Measurements from ENCODE around the gene DYNC1I1. TPM values are rescaled to one million over a fixed set of nuclear protein-coding genes. Genes with fewer than 3 reads are reported as not detected.

Gene DYNC1I1
- total and polyA plus RNA-seq, 2 of the 4 experiments (the other 2 are of a cell fraction) = under 0.01 to 0.15 TPM

- Histone ChIP-seq H2BK15ac (ENCODE audit: low read depth, low read length) (no peak overlapping the region), H3K56ac (ENCODE audit: extremely low read depth, insufficient read depth, low read length) (no peak overlapping the region), H2AK5ac (ENCODE audit: low read depth, low read length) (no peak overlapping the region), H2AFZ (replicated peaks; ENCODE audit: low read length, poor library complexity) (no peak overlapping the region), H3K4me2 (ENCODE audit: low read depth, low read length) (no peak overlapping the region), H2BK5ac (ENCODE audit: low read depth, low read length, poor library complexity, severe bottlenecking) (no peak overlapping the region), H3K18ac (ENCODE audit: low read depth, low read length) (no peak overlapping the region), H3K23ac (ENCODE audit: low read depth, low read length) (no peak overlapping the region), H2AK9ac (replicated peaks; ENCODE audit: low read depth, low read length, poor library complexity) (no peak overlapping the region), H2BK120ac (ENCODE audit: low read depth, low read length) (no peak overlapping the region), H4K20me1 (ENCODE audit: insufficient read depth, low read length) (no peaks in the 10 kb centered on the region), H4K8ac (ENCODE audit: low read depth in 2 of 2, low read length in 2 of 2) (no peak overlapping the region), H3K4me3 (ENCODE audit: insufficient read depth, low read depth, low read length) (no peak overlapping the region), H3K27ac (ENCODE audit: insufficient read depth, low read length) (no peak overlapping the region), H2BK20ac (ENCODE audit: low read depth, low read length) (no peak overlapping the region), H3K27me3 (ENCODE audit: control insufficient read depth, insufficient read depth, low read length) (no peaks in the 10 kb centered on the region), H3K9me3 (ENCODE audit: control insufficient read depth, insufficient read depth, low read length) (no peaks in the 10 kb centered on the region), H4K5ac (ENCODE audit: low read depth, low read length) (no peak overlapping the region), H4K91ac (ENCODE audit: insufficient read depth, low read depth, low read length) (no peak overlapping the region), H3K9ac (ENCODE audit: low read depth, low read length) (no peak overlapping the region), H3K4me1 (ENCODE audit: control insufficient read depth, insufficient read depth, low read length) (no peaks in the 10 kb centered on the region), H3K4ac (ENCODE audit: low read depth, low read length) (no peak overlapping the region), H3K9me1 (ENCODE audit: insufficient read depth, low read length) (no peaks in the 10 kb centered on the region), H3K14ac (replicated peaks; ENCODE audit: low read depth, low read length) (no peak overlapping the region), H3K79me1 (ENCODE audit: low read depth in 1 of 2, low read length in 2 of 2) (no peaks in the 10 kb centered on the region), H3K36me3 (ENCODE audit: control insufficient read depth, insufficient read depth, low read length) (no peaks in the 10 kb centered on the region)
- ATAC-seq (ENCODE audit: low read depth) (no peak), DNase-seq (no peak)
- TF ChIP-seq USF2 (IDR thresholded peaks at IDR 0.05; ENCODE audit: low read depth, low read length) = no peak
- TF ChIP-seq MXI1 (IDR thresholded peaks at IDR 0.05; ENCODE audit: borderline replicate concordance, low read depth, low read length) = no peak
- TF ChIP-seq ELK1 (IDR thresholded peaks at IDR 0.05; ENCODE audit: borderline replicate concordance, low read depth, low read length) = no peak
- no peak for TF ChIP-seq BHLHE40 (IDR thresholded peaks at IDR 0.05; ENCODE audit: low read depth, low read length)
- TF ChIP-seq SMC3 (IDR thresholded peaks at IDR 0.05; ENCODE audit: low read depth, low read length) = no peak
- TF ChIP-seq CEBPB (IDR thresholded peaks at IDR 0.05; ENCODE audit: low read depth, low read length) = no peak
- no peak for TF ChIP-seq RAD21 (IDR thresholded peaks at IDR 0.05; ENCODE audit: low read length)
- no peak for TF ChIP-seq NFE2L2 (IDR thresholded peaks at IDR 0.05; ENCODE audit: low read depth, low read length)
- TF ChIP-seq MAZ (IDR thresholded peaks at IDR 0.05; ENCODE audit: borderline replicate concordance, low read depth, low read length) = no peak
- TF ChIP-seq CHD1 (IDR thresholded peaks at IDR 0.05; ENCODE audit: low read depth, low read length) = no peak
- WGBS, 2 experiments (ENCODE audit: extremely low coverage in 2 of 2, insufficient read length in 1 of 2) = no CpG with 5 or more reads among the region's 5 CpGs
- no TSS peak for BruUV-seq (replicated peaks)
- ChIA-PET CTCF (no interaction called here), POLR2A (ENCODE audit: unreplicated experiment) (no interaction called here)
- in situ Hi-C loops (cut with MboI; ENCODE audit: low sequenced_read_pairs) = no loop called here
- dilution Hi-C loops (cut with HindIII; ENCODE audit: low sequenced_read_pairs, unreplicated experiment) = no loop called here
- intact Hi-C loops (cut with micrococcal nuclease) = no loop called here
Measured at GRCh38 chr7:95996174-95996573, 223.8 kb downstream of the DYNC1I1 start.
